GM20000 (cell line): ENCODE measurements around the gene TAF7.

Source experiments
- DNase-seq: peaks from one replicate; pipeline ENCODE4 v3.0.0; 2012; ENCODE audit warnings: low spot score
- TF ChIP-seq, protein P1 (sequence below): IDR thresholded peaks from 2 replicates; pipeline ENCODE4 v1.5.1; 2012; ENCODE audit warnings: mild to moderate bottlenecking, control low read depth; ENCODE audit errors: extremely low read depth, missing control alignments

TAF7 gene, protein sequence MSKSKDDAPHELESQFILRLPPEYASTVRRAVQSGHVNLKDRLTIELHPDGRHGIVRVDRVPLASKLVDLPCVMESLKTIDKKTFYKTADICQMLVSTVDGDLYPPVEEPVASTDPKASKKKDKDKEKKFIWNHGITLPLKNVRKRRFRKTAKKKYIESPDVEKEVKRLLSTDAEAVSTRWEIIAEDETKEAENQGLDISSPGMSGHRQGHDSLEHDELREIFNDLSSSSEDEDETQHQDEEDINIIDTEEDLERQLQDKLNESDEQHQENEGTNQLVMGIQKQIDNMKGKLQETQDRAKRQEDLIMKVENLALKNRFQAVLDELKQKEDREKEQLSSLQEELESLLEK

DNA sequence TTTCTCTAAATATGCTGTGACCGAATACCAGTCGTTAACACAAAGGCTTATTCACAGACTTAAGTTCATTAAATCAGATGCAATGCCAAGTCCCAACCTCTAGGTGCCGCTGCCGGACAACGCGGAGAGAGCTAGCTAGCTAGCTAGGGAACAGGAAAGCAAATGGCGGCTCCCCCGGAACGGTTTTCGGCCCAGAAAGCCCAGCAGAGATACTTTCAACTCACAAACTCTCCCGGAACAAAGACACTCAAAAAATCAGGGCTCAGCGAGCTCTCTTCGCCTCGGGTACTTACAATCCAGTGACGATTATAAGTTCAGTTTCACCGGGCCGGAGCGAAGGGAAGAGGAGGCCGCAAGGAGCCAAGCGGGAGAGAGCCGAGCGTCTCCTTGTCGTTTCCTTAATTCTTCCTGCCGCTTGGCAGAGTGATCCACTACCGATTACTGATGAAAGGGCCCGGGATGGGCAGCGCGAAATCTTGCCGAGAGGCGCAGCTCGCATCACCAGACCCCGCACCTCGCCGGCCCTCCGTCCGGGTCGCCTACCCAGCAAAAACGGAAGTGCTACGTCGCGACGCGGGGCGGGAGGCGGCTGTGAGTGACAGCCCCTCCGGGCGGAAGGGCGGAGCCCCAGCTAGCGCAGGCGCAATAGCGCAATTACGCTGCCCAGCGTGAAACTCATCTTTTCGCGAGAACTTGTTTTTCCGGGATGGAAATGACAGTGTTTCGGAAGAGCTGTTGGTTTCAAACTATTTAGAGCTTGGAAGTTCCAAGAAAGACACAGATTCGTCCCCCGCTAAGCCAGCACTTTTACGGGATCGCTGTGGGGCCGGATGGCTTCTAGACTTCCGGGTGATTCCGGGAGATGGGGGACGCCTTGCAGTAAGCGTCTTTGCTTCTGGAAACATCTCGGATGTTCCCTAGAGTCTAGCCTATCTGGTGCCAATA, at the start of gene TAF7:
TAF7 (minus strand) TSS at position 560 of the 945 bp plus-strand sequence. CDS start 740 bp downstream, outside the sequence.
- peak; percentile 93 for DNase-seq
- TF ChIP-seq, protein P1, sequence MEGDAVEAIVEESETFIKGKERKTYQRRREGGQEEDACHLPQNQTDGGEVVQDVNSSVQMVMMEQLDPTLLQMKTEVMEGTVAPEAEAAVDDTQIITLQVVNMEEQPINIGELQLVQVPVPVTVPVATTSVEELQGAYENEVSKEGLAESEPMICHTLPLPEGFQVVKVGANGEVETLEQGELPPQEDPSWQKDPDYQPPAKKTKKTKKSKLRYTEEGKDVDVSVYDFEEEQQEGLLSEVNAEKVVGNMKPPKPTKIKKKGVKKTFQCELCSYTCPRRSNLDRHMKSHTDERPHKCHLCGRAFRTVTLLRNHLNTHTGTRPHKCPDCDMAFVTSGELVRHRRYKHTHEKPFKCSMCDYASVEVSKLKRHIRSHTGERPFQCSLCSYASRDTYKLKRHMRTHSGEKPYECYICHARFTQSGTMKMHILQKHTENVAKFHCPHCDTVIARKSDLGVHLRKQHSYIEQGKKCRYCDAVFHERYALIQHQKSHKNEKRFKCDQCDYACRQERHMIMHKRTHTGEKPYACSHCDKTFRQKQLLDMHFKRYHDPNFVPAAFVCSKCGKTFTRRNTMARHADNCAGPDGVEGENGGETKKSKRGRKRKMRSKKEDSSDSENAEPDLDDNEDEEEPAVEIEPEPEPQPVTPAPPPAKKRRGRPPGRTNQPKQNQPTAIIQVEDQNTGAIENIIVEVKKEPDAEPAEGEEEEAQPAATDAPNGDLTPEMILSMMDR = peak; percentile 91

DNA sequence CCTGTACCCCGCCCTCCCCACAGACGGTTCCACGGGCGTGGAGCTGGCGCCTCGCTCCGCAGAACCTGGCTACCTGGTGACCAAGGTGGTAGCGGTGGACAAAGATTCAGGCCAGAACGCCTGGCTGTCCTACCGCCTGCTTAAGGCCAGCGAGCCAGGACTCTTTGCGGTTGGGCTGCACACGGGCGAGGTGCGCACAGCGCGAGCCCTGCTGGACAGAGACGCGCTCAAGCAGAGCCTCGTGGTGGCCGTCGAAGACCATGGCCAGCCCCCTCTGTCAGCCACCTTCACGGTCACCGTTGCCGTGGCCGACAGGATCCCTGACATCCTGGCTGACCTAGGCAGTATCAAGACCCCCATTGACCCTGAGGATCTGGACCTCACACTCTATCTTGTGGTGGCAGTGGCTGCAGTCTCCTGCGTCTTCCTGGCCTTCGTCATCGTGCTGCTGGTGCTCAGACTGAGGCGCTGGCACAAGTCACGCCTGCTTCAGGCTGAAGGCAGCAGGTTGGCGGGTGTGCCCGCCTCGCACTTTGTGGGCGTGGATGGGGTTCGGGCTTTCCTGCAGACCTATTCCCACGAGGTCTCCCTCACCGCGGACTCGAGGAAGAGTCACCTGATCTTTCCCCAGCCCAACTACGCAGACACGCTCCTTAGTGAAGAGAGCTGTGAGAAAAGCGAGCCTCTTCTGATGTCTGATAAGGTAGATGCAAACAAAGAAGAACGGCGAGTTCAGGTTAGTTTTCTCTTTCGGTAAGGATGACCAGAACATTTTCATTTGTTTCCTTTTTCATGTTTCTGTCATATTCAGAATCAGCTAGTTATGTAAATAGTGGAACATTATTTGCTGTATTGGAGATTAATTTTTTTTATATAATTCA, 45.7 kb upstream of the TAF7 start:
- no peak for DNase-seq
- TF ChIP-seq, protein P1 = no peak

DNA sequence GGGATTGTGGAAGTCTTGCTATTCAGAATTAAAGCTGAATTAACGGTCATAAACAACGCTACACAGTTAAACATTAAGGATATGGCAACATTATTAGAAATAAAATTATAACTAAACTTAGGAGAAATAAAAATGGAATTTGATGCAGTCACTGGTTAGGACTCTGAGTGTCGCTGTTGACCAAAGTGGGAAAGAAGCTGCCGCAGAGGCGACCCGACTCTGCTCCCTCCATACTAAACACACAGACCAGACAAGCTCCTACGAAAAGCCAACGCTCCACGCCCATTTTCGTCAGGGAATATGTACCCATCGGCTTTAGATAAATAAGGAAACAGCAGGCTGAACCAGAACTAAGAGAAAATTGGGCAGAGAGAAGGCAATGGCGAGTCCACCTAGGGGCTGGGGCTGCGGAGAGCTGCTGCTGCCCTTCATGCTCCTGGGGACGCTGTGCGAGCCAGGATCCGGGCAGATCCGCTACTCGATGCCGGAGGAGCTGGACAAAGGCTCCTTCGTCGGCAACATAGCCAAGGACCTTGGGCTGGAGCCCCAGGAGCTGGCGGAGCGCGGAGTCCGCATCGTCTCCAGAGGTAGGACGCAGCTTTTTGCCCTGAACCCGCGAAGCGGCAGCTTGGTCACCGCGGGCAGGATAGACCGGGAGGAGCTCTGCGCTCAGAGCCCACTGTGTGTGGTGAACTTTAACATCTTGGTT, 43.5 kb upstream of the TAF7 start, which contains the start of gene PCDHGA5:
PCDHGA5 (plus strand) TSS at position 211 of the 709 bp plus-strand sequence; CDS start at position 380, 169 bp downstream.
- no peak for DNase-seq
- TF ChIP-seq, protein P1 = no peak

DNA sequence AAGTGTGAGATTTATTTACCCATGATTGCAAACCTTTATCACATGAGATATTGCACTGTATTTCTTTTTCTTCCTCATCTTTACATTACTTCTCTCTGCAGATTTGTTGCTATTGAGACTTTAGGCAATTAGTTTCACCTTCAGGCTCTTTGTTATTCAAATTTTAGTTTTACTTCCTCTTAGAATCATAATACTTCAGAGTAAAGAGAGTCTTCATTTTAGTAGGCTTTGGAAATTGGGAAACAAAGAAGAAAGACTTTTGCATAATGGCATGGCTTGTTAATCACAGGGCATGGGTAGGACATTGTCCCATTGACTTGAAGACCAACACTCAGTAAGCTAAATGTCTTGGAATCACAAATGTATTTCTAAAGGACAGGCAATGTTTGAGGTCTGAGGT, 42.1 kb upstream of the TAF7 start:
- no peak for DNase-seq
- TF ChIP-seq, protein P1 = no peak

DNA sequence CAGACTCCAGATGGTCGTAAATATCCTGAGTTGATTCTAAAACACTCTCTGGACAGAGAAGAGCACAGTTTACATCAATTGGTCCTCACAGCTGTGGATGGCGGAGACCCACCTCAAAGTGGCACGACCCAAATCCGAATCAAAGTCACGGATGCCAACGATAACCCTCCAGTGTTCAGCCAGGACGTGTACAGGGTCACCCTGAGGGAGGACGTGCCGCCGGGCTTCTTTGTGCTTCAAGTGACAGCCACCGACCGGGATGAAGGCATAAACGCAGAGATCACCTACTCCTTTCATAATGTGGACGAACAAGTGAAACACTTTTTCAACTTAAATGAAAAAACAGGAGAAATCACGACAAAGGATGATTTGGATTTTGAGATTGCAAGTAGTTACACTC, 40.1 kb upstream of the TAF7 start:
- TF ChIP-seq, protein P1 = no peak
- DNase-seq = no peak

DNA sequence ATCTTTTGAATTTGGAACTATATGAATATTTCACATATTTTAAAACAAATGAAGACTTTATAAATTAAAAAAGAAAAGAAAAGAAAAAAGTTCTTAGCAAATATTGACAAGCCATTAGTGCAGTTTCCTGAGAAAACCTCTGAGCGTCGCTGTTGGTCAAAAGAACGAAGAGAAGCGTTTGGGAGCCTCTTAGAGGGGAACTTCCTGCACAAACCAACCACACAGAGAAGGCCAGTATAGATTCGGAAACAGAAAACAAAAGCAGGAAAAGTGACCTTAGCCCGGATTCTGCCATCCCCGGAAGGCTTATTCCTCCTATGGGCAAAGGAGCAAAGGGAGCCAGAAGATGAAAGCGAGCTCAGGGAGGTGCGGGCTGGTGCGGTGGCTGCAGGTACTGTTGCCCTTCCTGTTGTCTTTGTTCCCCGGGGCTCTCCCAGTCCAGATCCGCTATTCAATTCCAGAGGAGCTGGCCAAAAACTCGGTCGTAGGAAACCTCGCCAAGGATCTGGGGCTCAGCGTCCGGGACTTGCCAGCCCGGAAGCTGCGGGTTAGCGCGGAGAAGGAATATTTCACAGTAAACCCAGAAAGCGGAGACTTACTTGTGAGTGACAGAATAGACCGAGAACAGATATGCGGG, 39.3 kb upstream of the TAF7 start, which contains the start of gene PCDHGB2:
PCDHGB2 (plus strand) TSS at position 205 of the 637 bp plus-strand sequence; CDS start at position 347, 142 bp downstream.
- peak; percentile 65 for DNase-seq
- TF ChIP-seq, protein P1 = no peak
